GM12874 (cell line): Measurements from ENCODE around the gene KCTD1.

Experiments
- CTCF ChIP-seq: IDR thresholded peaks from 2 replicates; pipeline ENCODE4 v1.5.1; 2011; ENCODE audit warnings: low read depth, mild to moderate bottlenecking, control low read depth, low read length, moderate library complexity; ENCODE audit not compliant: insufficient read depth

The KCTD1 gene

GRCh38 chr18:26459884-26460283, 88.5 kb downstream of the KCTD1 start:
- TF ChIP-seq CTCF, result no peak

GRCh38 chr18:26459340-26459739, 89.0 kb downstream of the KCTD1 start:
- TF ChIP-seq CTCF, result no peak

GRCh38 chr18:26458526-26459232, 89.7 kb downstream of the KCTD1 start:
- TF ChIP-seq CTCF, result no peak

- no peak for TF ChIP-seq CTCF
These were observed 90.6 kb downstream of the KCTD1 start for GRCh38 chr18:26457611-26458353.

- no peak for TF ChIP-seq CTCF
These were observed 91.2 kb downstream of the KCTD1 start for GRCh38 chr18:26457195-26457594.

GRCh38 chr18:26456070-26456491, 92.3 kb downstream of the KCTD1 start:
- TF ChIP-seq CTCF, result no peak

GRCh38 chr18:26455639-26456038, 92.7 kb downstream of the KCTD1 start:
- no peak for TF ChIP-seq CTCF
